GM12874 (cell line): ENCODE measurements around the gene ASIC2.

Experiments used
- CTCF ChIP-seq: IDR thresholded peaks from 2 replicates; pipeline ENCODE4 v1.5.1; 2011; ENCODE audit warnings: low read depth, mild to moderate bottlenecking, control low read depth, low read length, moderate library complexity; ENCODE audit not compliant: insufficient read depth

ASIC2 gene

GRCh38 chr17:33324736-33325135 lies 31.6 kb upstream of the ASIC2 start:
- no peak for TF ChIP-seq CTCF

- no peak for TF ChIP-seq CTCF
Observed at GRCh38 chr17:33322063-33322462, 29.0 kb upstream of the ASIC2 start.

GRCh38 chr17:33318241-33318640 lies 25.1 kb upstream of the ASIC2 start:
- TF ChIP-seq CTCF = no peak

- no peak for TF ChIP-seq CTCF
Observed at GRCh38 chr17:33316746-33317145, 23.7 kb upstream of the ASIC2 start.

- no peak for TF ChIP-seq CTCF
Observed at GRCh38 chr17:33310296-33310695, 17.2 kb upstream of the ASIC2 start.

GRCh38 chr17:33303254-33303653 lies 10.2 kb upstream of the ASIC2 start:
- TF ChIP-seq CTCF = no peak

- TF ChIP-seq CTCF = no peak
Observed at GRCh38 chr17:33302394-33302793, 9.3 kb upstream of the ASIC2 start.

- TF ChIP-seq CTCF = no peak
Observed at GRCh38 chr17:33300241-33300640, 7.1 kb upstream of the ASIC2 start.
